Measurements from ENCODE around the gene MED13L. TPM values are rescaled to one million over a fixed set of nuclear protein-coding genes. Genes with fewer than 3 reads are reported as not detected.

The MED13L gene
- polyA plus RNA-seq, 1 donor (not counting 4 experiments of a cell fraction or from before 2014, with no cell fraction given), result 31.7 TPM

- H3K9me3 ChIP-seq (ENCODE audit: control insufficient read depth, low read depth, low read length), result no peaks in the 10 kb centered on the region
- TF ChIP-seq EZH2 (IDR thresholded peaks at IDR 0.05; ENCODE audit: low read length), result no peak
- TF ChIP-seq CTCF (optimal IDR thresholded peaks at IDR 0.05 in 1 of 3, IDR thresholded peaks at IDR 0.05 in 1 of 3, conservative IDR thresholded peaks at IDR 0.05 in 1 of 3; ENCODE audit: extremely low read depth in 1 of 3, insufficient read depth in 2 of 3, low read length in 3 of 3), result no peak
- peak overlapping the region; percentile 65 for H3K27ac ChIP-seq (ENCODE audit: control insufficient read depth, insufficient read depth, low read length)
- dilution Hi-C loops (cut with MboI; ENCODE audit: extremely low pct_ligation_motif_present, low sequenced_read_pairs), result no loop called here
- H3K4me2 ChIP-seq (ENCODE audit: control insufficient read depth, extremely low read depth, insufficient read depth, low read depth, low read length), result peak overlapping the region; percentile 70
- peaks cover 15% of the 10 kb centered on the region for H3K9me1 ChIP-seq (ENCODE audit: control insufficient read depth, extremely low read depth, insufficient read depth, low read length)
- FAIRE-seq (no peak), DNase-seq (ENCODE audit: low read depth, low spot score) (no peak)
- peaks cover 26% of the 10 kb centered on the region for H4K20me1 ChIP-seq (ENCODE audit: control insufficient read depth, extremely low read depth, insufficient read depth, low read length)
- H2AFZ ChIP-seq (ENCODE audit: control insufficient read depth, low read length), result no peak overlapping the region
- H3K4me1 ChIP-seq (ENCODE audit: control insufficient read depth, extremely low read depth, insufficient read depth, low read length), result peaks cover 52% of the 10 kb centered on the region
- H3K9ac ChIP-seq (ENCODE audit: control insufficient read depth, extremely low read depth, insufficient read depth, low read length), result peak overlapping the region; percentile 53
- peaks cover 97% of the 10 kb centered on the region for H3K79me2 ChIP-seq (ENCODE audit: control insufficient read depth, insufficient read depth, low read length)
- peak overlapping the region in 2 of 3 experiments; percentile 26 to 32 for H3K4me3 ChIP-seq (ENCODE audit: control insufficient read depth in 2 of 3, extremely low read depth in 1 of 3, insufficient read depth in 2 of 3, low read depth in 1 of 3, low read length in 3 of 3)
- H3K36me3 ChIP-seq (ENCODE audit: control insufficient read depth in 2 of 2, extremely low read depth in 1 of 2, insufficient read depth in 2 of 2, low read length in 2 of 2), result no peaks in the 10 kb centered on the region
- no peaks in the 10 kb centered on the region for H3K27me3 ChIP-seq (ENCODE audit: control insufficient read depth, extremely low read depth, insufficient read depth, low read length)
These were observed 11.9 kb downstream of the MED13L start for GRCh38 chr12:116265351-116266147.

GRCh38 chr12:116264525-116265070 is 12.9 kb downstream of the MED13L start:
- peak overlapping the region; percentile 29 for H3K27ac ChIP-seq (ENCODE audit: control insufficient read depth, insufficient read depth, low read length)
- peaks cover 26% of the 10 kb centered on the region for H4K20me1 ChIP-seq (ENCODE audit: control insufficient read depth, extremely low read depth, insufficient read depth, low read length)
- dilution Hi-C loops (cut with MboI; ENCODE audit: extremely low pct_ligation_motif_present, low sequenced_read_pairs), result no loop called here

More at GRCh38 chr12:116264525-116265070, 12.9 kb downstream of the MED13L start:
- no peak for DNase-seq (ENCODE audit: low read depth, low spot score)
- TF ChIP-seq EZH2 (IDR thresholded peaks at IDR 0.05; ENCODE audit: low read length), result no peak
- TF ChIP-seq CTCF (optimal IDR thresholded peaks at IDR 0.05 in 1 of 3, IDR thresholded peaks at IDR 0.05 in 1 of 3, conservative IDR thresholded peaks at IDR 0.05 in 1 of 3; ENCODE audit: extremely low read depth in 1 of 3, insufficient read depth in 2 of 3, low read length in 3 of 3), result no peak
- no peak overlapping the region for H2AFZ ChIP-seq (ENCODE audit: control insufficient read depth, low read length)
- H3K4me2 ChIP-seq (ENCODE audit: control insufficient read depth, extremely low read depth, insufficient read depth, low read depth, low read length), result peak overlapping the region; percentile 70
- H3K27me3 ChIP-seq (ENCODE audit: control insufficient read depth, extremely low read depth, insufficient read depth, low read length), result no peaks in the 10 kb centered on the region
- no peak for FAIRE-seq
- H3K9ac ChIP-seq (ENCODE audit: control insufficient read depth, extremely low read depth, insufficient read depth, low read length), result no peak overlapping the region
- H3K4me3 ChIP-seq (ENCODE audit: control insufficient read depth in 2 of 3, extremely low read depth in 1 of 3, insufficient read depth in 2 of 3, low read depth in 1 of 3, low read length in 3 of 3), result no peak overlapping the region
- H3K79me2 ChIP-seq (ENCODE audit: control insufficient read depth, insufficient read depth, low read length), result peaks cover 97% of the 10 kb centered on the region
- no peaks in the 10 kb centered on the region for H3K9me3 ChIP-seq (ENCODE audit: control insufficient read depth, low read depth, low read length)
- peaks cover 15% of the 10 kb centered on the region for H3K9me1 ChIP-seq (ENCODE audit: control insufficient read depth, extremely low read depth, insufficient read depth, low read length)
- H3K36me3 ChIP-seq (ENCODE audit: control insufficient read depth in 2 of 2, extremely low read depth in 1 of 2, insufficient read depth in 2 of 2, low read length in 2 of 2), result no peaks in the 10 kb centered on the region
- H3K4me1 ChIP-seq (ENCODE audit: control insufficient read depth, extremely low read depth, insufficient read depth, low read length), result peaks cover 52% of the 10 kb centered on the region

Data from keratinocyte (primary cell).